GM21825 (cell line): Measurements from ENCODE around the gene SEBOX.

Experiments
- ATAC-seq: cut with Tn5 transposase; IDR thresholded peaks from one replicate; pipeline ENCODE4 v1.9.1; 2021; ENCODE audit warnings: mild to moderate bottlenecking, moderate library complexity; ENCODE audit not compliant: unreplicated experiment

SEBOX gene

DNA sequence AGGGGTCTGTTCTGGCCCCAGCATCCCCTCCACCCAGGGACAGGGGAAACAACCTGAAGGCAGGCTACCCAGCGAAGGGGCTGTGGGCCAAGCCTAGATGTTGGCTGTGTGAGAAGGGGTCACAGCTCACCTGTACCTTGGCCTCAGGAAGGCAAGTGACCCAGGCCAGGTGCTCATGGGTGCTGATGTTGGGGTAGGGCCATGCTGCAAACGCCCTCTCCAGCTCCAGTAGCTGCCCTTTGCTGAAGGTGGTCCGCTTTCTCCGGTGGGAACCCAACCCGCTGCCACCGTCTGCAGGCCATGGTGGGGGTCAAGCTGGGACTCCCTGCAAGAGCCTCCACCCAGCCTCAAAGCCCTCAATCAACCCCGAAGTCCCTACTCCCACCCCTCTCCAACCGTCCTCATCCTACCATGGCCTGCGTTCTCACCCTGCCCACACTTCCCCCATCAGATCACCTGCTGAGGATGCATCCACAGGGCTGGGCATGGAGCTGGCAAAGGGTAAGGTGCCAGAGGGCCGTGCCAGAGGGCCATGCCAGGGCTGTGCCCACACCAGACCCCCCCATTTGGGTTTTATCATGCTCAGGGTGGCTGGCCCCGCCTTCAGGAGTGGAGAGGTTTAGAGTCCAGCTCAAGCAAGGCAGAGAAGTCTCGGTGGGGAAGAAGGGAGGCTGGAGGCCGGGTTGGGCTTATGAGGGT, at the start of gene SEBOX:
Gene SEBOX (minus strand): TSS at position 535 of the 699 bp plus-strand sequence. CDS start 48 bp downstream, at position 487.
- no peak for ATAC-seq

DNA sequence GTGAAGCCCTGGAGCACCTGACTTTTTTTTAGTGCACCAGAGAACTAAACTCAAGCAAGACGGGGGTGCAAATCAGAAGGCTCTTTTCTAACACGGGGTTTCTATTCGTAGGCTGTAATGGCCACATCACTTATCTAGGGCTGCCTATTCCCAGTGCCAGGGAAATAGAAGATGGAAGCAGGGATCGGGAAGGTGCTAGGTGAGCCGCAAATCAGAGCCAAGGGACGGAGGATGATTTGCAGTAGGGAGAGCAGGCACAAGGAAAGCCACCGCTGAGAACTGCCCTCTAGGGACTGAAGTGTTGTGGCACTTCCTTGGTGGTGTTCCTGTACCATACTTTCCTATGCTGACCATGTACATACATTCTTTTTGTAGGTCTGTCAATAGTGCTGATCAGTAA, 48.8 kb upstream of the SEBOX start:
- no peak for ATAC-seq

- no peak for ATAC-seq
Measured at GRCh38 chr17:28412099-28412498, 47.1 kb upstream of the SEBOX start.

DNA sequence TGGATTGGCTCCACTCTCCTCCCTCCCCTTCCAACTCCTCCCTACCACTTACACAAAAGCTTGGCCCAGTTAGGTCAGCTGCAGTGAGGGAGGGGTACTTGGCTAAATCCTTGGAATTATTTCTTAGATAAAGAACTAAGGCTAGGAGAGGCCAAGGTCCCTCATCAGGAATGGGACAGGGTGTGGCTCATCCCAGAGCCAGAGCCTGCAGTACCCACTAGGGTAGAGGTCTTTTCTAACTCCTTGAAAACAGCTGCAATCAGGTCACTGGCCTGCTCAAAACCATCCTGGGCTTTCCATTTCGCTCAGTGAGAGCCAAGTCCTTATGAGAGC, 42.9 kb upstream of the SEBOX start:
- no peak for ATAC-seq

GRCh38 chr17:28407130-28407973, 42.4 kb upstream of the SEBOX start:
- no peak for ATAC-seq

GRCh38 chr17:28406473-28406814, 41.4 kb upstream of the SEBOX start:
- ATAC-seq = no peak

- ATAC-seq = peak; percentile 63
Measured at GRCh38 chr17:28405632-28406472, 40.9 kb upstream of the SEBOX start, which contains the start of gene SLC46A1. Gene SLC46A1 (minus strand): TSS chr17:28406212. CDS start chr17:28406114, 98 bp downstream.

GRCh38 chr17:28404812-28405570, 40.0 kb upstream of the SEBOX start:
- no peak for ATAC-seq

DNA sequence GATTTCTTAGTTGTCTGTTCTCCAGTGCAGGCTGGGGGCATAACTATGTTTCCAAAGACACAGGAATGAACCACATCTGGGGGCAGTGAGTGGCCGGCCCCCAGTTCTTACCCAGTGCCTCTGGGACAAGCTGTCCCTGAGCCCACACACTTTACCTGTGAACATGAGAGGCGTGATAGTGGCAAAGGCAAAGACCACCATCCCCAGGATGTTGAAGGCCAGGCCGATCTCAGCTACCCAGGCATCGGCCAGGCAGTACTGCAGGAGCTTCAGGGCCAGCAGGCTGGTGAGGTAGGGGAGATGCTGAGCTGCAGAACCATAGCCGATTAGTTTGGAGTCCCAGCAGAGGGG, 39.4 kb upstream of the SEBOX start:
- no peak for ATAC-seq

GRCh38 chr17:28404007-28404406, 39.0 kb upstream of the SEBOX start:
- ATAC-seq = no peak

GRCh38 chr17:28402844-28403243, 37.8 kb upstream of the SEBOX start:
- no peak for ATAC-seq

DNA sequence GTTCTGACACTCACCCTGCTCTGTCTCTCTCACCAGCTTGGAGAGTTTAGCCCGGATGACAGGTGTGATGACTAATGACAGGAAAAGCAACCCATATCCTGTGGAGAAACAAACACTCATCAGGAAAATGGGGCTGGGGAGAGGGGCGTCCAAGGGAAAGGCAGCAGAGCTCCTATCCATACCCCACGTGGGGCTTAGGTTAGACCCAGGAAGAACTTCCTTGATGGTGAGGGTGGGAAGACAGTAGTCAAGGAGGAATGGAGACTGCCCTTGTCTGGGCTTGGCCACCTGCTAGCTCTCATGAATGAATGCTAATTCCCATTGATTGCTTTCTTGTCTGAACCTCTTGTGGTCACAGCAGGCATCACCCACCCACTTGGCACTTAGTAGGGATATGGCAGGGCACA, 37.2 kb upstream of the SEBOX start:
- no peak for ATAC-seq

DNA sequence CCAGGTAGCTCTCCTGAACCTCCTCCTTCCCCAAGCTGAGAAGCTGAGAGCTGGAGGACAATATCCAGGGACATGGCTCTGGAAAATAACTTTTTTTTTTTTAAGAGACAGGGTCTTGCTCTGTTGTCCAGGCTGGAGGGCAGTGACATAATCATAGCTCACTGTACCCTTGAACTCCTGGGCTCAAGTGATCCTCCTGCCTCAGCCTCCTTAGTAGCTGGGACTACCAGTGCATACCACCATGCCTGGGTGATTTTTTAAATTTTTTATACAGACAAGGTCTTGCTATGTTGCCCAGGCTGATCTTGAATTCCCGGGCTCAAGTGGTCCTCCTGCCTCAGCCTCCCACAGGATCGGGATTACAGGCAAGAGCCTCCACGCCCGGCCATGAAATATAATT, 34.8 kb upstream of the SEBOX start:
- no peak for ATAC-seq

- ATAC-seq = no peak
Measured at GRCh38 chr17:28398280-28398981, 33.4 kb upstream of the SEBOX start.

GRCh38 chr17:28397687-28398279, 32.8 kb upstream of the SEBOX start:
- ATAC-seq = no peak

DNA sequence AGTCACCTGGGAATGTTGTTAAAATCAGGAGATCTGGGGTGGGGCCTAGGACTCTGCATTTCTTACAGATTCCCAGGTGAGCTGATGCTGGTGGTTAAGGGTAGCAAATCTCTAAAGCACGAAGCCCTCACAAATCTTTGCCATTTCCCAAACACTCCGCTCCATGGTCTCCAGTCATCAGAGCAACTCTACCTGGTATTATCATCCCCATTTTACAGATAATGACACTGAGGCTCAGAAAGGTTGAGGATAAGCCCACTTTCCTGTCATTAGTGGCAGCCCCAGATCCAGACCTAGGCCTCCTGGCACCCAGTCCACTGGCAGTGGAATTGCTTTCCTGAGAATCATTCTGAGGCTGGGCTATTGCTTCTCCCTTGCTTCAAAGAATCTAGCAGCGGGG, 32.3 kb upstream of the SEBOX start:
- no peak for ATAC-seq

GRCh38 chr17:28396635-28397239, 31.7 kb upstream of the SEBOX start:
- ATAC-seq = no peak

GRCh38 chr17:28395968-28396367, 31.0 kb upstream of the SEBOX start:
- no peak for ATAC-seq

- no peak for ATAC-seq
Measured at GRCh38 chr17:28395426-28395825, 30.4 kb upstream of the SEBOX start.
